H1 (cell line): Measurements from ENCODE around the gene UTP14A.

Experiments used
- BACH1 ChIP-seq: IDR thresholded peaks from 2 replicates; pipeline ENCODE4 v1.6.1; 2012; ENCODE audit warnings: low read length, improper control_type of control experiment
- EZH2 ChIP-seq: fragments of 200-600 bp; sonication (generic); IDR thresholded peaks from 2 replicates; pipeline ENCODE4 v1.7.1; 2012; ENCODE audit warnings: low read depth, mild to moderate bottlenecking, moderate library complexity, low read length, inconsistent platforms; ENCODE audit not compliant: severe bottlenecking
- JUND ChIP-seq: IDR thresholded peaks from 2 replicates; pipeline ENCODE4 v1.6.1; 2011; ENCODE audit warnings: mild to moderate bottlenecking, improper control_type of control experiment, low read length
- POLR2A ChIP-seq, 2 experiments: IDR thresholded peaks; 1 replicate in 1 of 2; 2 replicates in 1 of 2; pipeline ENCODE4 v1.6.1; 2011; ENCODE audit warnings: low read depth in 2 of 2, low read length in 2 of 2, mild to moderate bottlenecking in 2 of 2; ENCODE audit errors: control extremely low read depth in 1 of 2
- POLR2AphosphoS5 ChIP-seq: IDR thresholded peaks from 2 replicates; pipeline ENCODE4 v1.6.1; 2011; ENCODE audit warnings: low read depth, low read length
- RAD21 ChIP-seq, 2 experiments: IDR thresholded peaks in 1 of 2; conservative IDR thresholded peaks in 1 of 2; 2 replicates each; pipeline ENCODE4 v1.6.1; 2011; ENCODE audit warnings: low read depth in 2 of 2, low read length in 2 of 2, improper control_type of control experiment in 1 of 2, inconsistent platforms in 1 of 2, mild to moderate bottlenecking in 1 of 2, moderate library complexity in 1 of 2
- SP1 ChIP-seq: IDR thresholded peaks from 2 replicates; pipeline ENCODE4 v1.6.1; 2011; ENCODE audit warnings: low read depth, low read length
- ZNF274 ChIP-seq: IDR thresholded peaks from 2 replicates; pipeline ENCODE4 v1.7.0; 2012; ENCODE audit warnings: low read length, borderline replicate concordance; ENCODE audit errors: extremely low read depth
- TF ChIP-seq, protein P1 (sequence below), 3 experiments: IDR thresholded peaks; 1 replicate in 2 of 3; 2 replicates in 1 of 3; pipeline versions ENCODE4 v1.5.1 to v1.6.1; 2011; ENCODE audit warnings: low read length in 3 of 3, mild to moderate bottlenecking in 3 of 3, inconsistent platforms in 2 of 3, low read depth in 1 of 3, moderate library complexity in 1 of 3; ENCODE audit not compliant: insufficient read depth in 1 of 3; ENCODE audit errors: control extremely low read depth in 1 of 3
- TF ChIP-seq, protein P2 (sequence below): IDR thresholded peaks from 2 replicates; pipeline ENCODE4 v1.6.1; 2012; ENCODE audit warnings: inconsistent platforms
- TF ChIP-seq, protein P3 (sequence below): IDR thresholded peaks from 2 replicates; pipeline ENCODE4 v1.6.1; 2012; ENCODE audit warnings: low read length, inconsistent platforms

DNA sequence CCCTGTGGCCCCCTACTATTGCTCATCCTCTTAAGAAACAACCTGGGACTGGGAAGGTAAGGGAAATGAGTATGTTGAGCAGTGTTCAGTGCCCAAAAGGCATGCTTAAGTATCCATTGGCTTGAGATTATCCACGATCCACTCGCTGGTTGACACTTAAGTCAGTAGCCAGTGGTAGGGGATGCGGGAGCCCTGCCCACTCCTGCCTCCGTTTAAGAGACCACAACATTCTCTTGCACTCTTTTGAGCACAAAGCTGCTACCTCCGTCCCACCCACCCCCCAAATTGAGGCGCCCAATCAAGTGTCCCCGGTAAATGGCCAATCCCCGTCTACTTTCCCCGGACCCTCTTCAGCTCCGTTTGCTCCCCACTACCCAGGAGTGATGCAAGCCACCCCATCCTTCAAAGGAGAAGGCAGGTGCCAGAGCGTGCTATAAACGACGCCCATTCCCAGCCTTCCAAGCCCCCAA is 25.0 kb downstream of the UTP14A start:
- TF ChIP-seq, protein P1, sequence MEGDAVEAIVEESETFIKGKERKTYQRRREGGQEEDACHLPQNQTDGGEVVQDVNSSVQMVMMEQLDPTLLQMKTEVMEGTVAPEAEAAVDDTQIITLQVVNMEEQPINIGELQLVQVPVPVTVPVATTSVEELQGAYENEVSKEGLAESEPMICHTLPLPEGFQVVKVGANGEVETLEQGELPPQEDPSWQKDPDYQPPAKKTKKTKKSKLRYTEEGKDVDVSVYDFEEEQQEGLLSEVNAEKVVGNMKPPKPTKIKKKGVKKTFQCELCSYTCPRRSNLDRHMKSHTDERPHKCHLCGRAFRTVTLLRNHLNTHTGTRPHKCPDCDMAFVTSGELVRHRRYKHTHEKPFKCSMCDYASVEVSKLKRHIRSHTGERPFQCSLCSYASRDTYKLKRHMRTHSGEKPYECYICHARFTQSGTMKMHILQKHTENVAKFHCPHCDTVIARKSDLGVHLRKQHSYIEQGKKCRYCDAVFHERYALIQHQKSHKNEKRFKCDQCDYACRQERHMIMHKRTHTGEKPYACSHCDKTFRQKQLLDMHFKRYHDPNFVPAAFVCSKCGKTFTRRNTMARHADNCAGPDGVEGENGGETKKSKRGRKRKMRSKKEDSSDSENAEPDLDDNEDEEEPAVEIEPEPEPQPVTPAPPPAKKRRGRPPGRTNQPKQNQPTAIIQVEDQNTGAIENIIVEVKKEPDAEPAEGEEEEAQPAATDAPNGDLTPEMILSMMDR (IDR thresholded peaks at IDR 0.05; ENCODE audit: control extremely low read depth in 1 of 3, insufficient read depth in 1 of 3, low read depth in 1 of 3, low read length in 3 of 3): no peak
- TF ChIP-seq RAD21 (IDR thresholded peaks at IDR 0.05 in 1 of 2, conservative IDR thresholded peaks at IDR 0.05 in 1 of 2; ENCODE audit: low read depth in 2 of 2, low read length in 2 of 2) (no peak), BACH1 (no peak), POLR2AphosphoS5 (no peak), SP1 (no peak), JUND (no peak), EZH2 (no peak), ZNF274 (no peak), POLR2A (IDR thresholded peaks at IDR 0.05; ENCODE audit: control extremely low read depth in 1 of 2, low read depth in 2 of 2, low read length in 2 of 2) (no peak)
- TF ChIP-seq, protein P2, sequence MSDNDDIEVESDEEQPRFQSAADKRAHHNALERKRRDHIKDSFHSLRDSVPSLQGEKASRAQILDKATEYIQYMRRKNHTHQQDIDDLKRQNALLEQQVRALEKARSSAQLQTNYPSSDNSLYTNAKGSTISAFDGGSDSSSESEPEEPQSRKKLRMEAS: 0 out of 2 replicates have a peak, but pooled peaks have one; percentile 12
- TF ChIP-seq, protein P3, sequence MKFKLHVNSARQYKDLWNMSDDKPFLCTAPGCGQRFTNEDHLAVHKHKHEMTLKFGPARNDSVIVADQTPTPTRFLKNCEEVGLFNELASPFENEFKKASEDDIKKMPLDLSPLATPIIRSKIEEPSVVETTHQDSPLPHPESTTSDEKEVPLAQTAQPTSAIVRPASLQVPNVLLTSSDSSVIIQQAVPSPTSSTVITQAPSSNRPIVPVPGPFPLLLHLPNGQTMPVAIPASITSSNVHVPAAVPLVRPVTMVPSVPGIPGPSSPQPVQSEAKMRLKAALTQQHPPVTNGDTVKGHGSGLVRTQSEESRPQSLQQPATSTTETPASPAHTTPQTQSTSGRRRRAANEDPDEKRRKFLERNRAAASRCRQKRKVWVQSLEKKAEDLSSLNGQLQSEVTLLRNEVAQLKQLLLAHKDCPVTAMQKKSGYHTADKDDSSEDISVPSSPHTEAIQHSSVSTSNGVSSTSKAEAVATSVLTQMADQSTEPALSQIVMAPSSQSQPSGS: no peak
